Spleen (tissue), 11 donors: ENCODE data around the gene CDKN1A. TPM values are rescaled to one million over a fixed set of nuclear protein-coding genes. Genes with fewer than 3 reads are reported as not detected.

ENCODE experiments used
- DNase-seq: peaks from one replicate; pipeline ENCODE4 v3.0.0-alpha.2; 2020
- H3K27ac ChIP-seq, 8 donors: fragments of 200-600 bp; sonication (generic) in 7 of 8; 1 replicate in 4 of 8; 2 replicates in 4 of 8; pipeline versions ENCODE4 v1.5.0 to v1.8.0; 2016 to 2021; ENCODE audit warnings: inconsistent platforms in 4 of 8, mild to moderate bottlenecking in 4 of 8, moderate library complexity in 1 of 8
- H3K27me3 ChIP-seq, 7 donors: fragments of 200-600 bp; sonication (generic) in 6 of 7; replicated peaks in 1 of 7; 1 replicate in 4 of 7; 2 replicates in 3 of 7; pipeline versions ENCODE4 v1.5.0 to v1.8.0; 2016 to 2021; ENCODE audit warnings: inconsistent platforms in 3 of 7, mild to moderate bottlenecking in 1 of 7
- H3K36me3 ChIP-seq, 6 donors: fragments of 200-600 bp; sonication (generic) in 5 of 6; 1 replicate in 4 of 6; 2 replicates in 2 of 6; pipeline versions ENCODE4 v1.5.0 to v1.8.0; 2016 to 2021; ENCODE audit warnings: inconsistent platforms in 2 of 6
- H3K4me1 ChIP-seq, 6 donors: fragments of 200-600 bp; sonication (generic) in 5 of 6; 1 replicate in 3 of 6; 2 replicates in 3 of 6; pipeline versions ENCODE4 v1.5.0 to v1.8.0; 2016 to 2021; ENCODE audit warnings: inconsistent platforms in 3 of 6
- H3K4me3 ChIP-seq, 8 donors: fragments of 200-600 bp; sonication (generic) in 7 of 8; 1 replicate in 4 of 8; 2 replicates in 4 of 8; pipeline versions ENCODE4 v1.5.0 to v1.8.0; 2016 to 2021; ENCODE audit warnings: inconsistent platforms in 4 of 8, mild to moderate bottlenecking in 4 of 8, moderate library complexity in 2 of 8
- H3K9me3 ChIP-seq, 8 donors: fragments of 200-600 bp; sonication (generic) in 7 of 8; 1 replicate in 4 of 8; 2 replicates in 4 of 8; pipeline versions ENCODE4 v1.5.0 to v1.8.0; 2016 to 2021; ENCODE audit warnings: inconsistent platforms in 4 of 8
- POLR2A ChIP-seq, 3 donors: fragments of 450-650 bp; IDR thresholded peaks; one replicate each; pipeline ENCODE4 v1.5.1; 2017; ENCODE audit warnings: antibody characterized with exemption in 3 of 3, mild to moderate bottlenecking in 1 of 3
- POLR2AphosphoS5 ChIP-seq, 3 donors: sonication (generic); formaldehyde crosslinking; IDR thresholded peaks; one replicate each; pipeline ENCODE4 v1.5.1; 2017; ENCODE audit warnings: antibody characterized with exemption in 3 of 3
- WGBS, 5 donors: extraction: QIAGEN DNeasy Blood & Tissue Kit in 3 of 5; methylation state at CpG; one replicate each; pipeline versions ENCODE4 v1.1.5 to v1.1.7; 2013 to 2018; 5-methylcytosine and 5-hydroxymethylcytosine counted together
- intact Hi-C: fragments of 100-400 bp; cut with DNase I; formaldehyde crosslinking; loops from one replicate; pipeline ENCODE4 v1.15.0; 2023; ENCODE audit warnings: low total_unique reads
- polyA plus RNA-seq, 3 donors: library from polyadenylated mRNA; stranded (reverse); fragments of 200-250 nt; gene quantifications; one replicate each; pipeline ENCODE4 v1.2.1, GENCODE V29; 2013
- total RNA-seq, 7 donors: library from RNA; depleted of rRNA in 3 of 7; stranded (reverse); fragments of >200 nt in 3 of 7; fragmentation: NEBNext Ultra II Directional in 4 of 7; extraction: Animal tissue kit (Norgen Biotek cat#: 25700) in 4 of 7; gene quantifications; one replicate each; pipeline versions ENCODE4 v1.1.0 to v1.2.1, GENCODE V29; 2016 to 2021
- TF ChIP-seq, protein P1 (sequence below), 11 experiments: fragments of 200-600 bp in 7 of 11; fragments of 450-650 bp in 4 of 11; sonication (generic) in 4 of 11; IDR thresholded peaks in 8 of 11; conservative IDR thresholded peaks in 3 of 11; 1 replicate in 7 of 11; 2 replicates in 4 of 11; pipeline versions ENCODE4 v1.4.0 to v1.8.0; 2016 to 2021; ENCODE audit warnings: antibody characterized with exemption in 11 of 11, inconsistent platforms in 4 of 11, mild to moderate bottlenecking in 1 of 11
- donor health status: healthy with polysubstance abuse.
- donor health status: DM: no; HTN: no; CAD: no; lungs with moderate emphysema.
- donor health status: DM: no; HTN: no; CAD: no.
- donor health status: Bipolar disorder and iron deficiency.
- donor health status: healthy.
- donor health status: DM: no; HTN: no; CAD: no.
- donor health status: DM: yes; HTN: yes; CAD: no.

Gene CDKN1A
- total and polyA plus RNA-seq, 10 donors, result 10.7 to 58.5 (median 28.1) TPM

- TF ChIP-seq, protein P1, sequence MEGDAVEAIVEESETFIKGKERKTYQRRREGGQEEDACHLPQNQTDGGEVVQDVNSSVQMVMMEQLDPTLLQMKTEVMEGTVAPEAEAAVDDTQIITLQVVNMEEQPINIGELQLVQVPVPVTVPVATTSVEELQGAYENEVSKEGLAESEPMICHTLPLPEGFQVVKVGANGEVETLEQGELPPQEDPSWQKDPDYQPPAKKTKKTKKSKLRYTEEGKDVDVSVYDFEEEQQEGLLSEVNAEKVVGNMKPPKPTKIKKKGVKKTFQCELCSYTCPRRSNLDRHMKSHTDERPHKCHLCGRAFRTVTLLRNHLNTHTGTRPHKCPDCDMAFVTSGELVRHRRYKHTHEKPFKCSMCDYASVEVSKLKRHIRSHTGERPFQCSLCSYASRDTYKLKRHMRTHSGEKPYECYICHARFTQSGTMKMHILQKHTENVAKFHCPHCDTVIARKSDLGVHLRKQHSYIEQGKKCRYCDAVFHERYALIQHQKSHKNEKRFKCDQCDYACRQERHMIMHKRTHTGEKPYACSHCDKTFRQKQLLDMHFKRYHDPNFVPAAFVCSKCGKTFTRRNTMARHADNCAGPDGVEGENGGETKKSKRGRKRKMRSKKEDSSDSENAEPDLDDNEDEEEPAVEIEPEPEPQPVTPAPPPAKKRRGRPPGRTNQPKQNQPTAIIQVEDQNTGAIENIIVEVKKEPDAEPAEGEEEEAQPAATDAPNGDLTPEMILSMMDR (IDR thresholded peaks at IDR 0.05 in 8 of 11, conservative IDR thresholded peaks at IDR 0.05 in 3 of 11), result no peak
- TF ChIP-seq POLR2A (IDR thresholded peaks at IDR 0.05) (no peak), POLR2AphosphoS5 (IDR thresholded peaks at IDR 0.05) (no peak)
- Histone ChIP-seq H3K9me3 (no peaks in the 10 kb centered on the region), H3K27me3 (no peaks in the 10 kb centered on the region), H3K4me3 (no peak overlapping the region), H3K27ac (no peak overlapping the region), H3K4me1 (peaks cover 15 to 61% (median 49%) of the 10 kb centered on the region in 6 donors), H3K36me3 (peaks cover 0 to 43% (median 16%) of the 10 kb centered on the region in 6 donors)
- WGBS, 5 donors, result 75 to 91% (median 84%) methylated on average over 5 of the region's 5 CpGs
- intact Hi-C loops, result no loop called here
- DNase-seq, result no peak
Observed at GRCh38 chr6:36688739-36689075, 10.2 kb downstream of the CDKN1A start.

DNA sequence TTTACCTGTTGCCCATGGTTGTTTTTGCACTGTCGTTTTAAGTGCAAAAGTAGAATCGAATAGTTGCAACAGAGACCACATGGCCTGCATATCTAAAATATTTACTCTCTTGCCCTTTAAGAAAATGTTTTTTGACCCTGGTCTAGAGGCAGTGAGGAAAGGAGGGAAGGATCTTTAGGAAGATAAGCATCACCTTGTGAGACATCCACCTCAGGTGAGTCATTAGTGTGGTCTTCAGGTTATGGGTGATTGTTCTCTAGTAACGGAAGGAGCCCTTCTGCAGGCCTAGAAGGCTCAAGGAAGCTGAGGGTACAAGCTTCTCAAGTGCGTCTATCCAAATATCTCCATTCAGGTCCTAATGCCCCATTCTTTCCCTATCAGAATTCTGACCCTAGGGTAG is 12.5 kb downstream of the CDKN1A start:
- TF ChIP-seq POLR2AphosphoS5 (IDR thresholded peaks at IDR 0.05) (no peak), POLR2A (IDR thresholded peaks at IDR 0.05) (no peak)
- TF ChIP-seq, protein P1 (IDR thresholded peaks at IDR 0.05 in 8 of 11, conservative IDR thresholded peaks at IDR 0.05 in 3 of 11), result no peak
- intact Hi-C loops, result loop anchor here (5.0 kb wide), 1 partner anchor 66 kb away; no protein-coding TSS in a partner anchor
- Histone ChIP-seq H3K27me3 (no peaks in the 10 kb centered on the region), H3K27ac (peak overlapping the region in 3 of 8 donors; percentile 74 to 89 (median 78)), H3K36me3 (peaks cover 0 to 20% (median 8%) of the 10 kb centered on the region in 6 donors), H3K4me3 (no peak overlapping the region), H3K4me1 (peaks cover 14 to 39% (median 27%) of the 10 kb centered on the region in 6 donors), H3K9me3 (no peaks in the 10 kb centered on the region)
- no peak for DNase-seq
- 91 to 95% (median 93%) methylated on average over 4 of the region's 4 CpGs for WGBS, 5 donors

DNA sequence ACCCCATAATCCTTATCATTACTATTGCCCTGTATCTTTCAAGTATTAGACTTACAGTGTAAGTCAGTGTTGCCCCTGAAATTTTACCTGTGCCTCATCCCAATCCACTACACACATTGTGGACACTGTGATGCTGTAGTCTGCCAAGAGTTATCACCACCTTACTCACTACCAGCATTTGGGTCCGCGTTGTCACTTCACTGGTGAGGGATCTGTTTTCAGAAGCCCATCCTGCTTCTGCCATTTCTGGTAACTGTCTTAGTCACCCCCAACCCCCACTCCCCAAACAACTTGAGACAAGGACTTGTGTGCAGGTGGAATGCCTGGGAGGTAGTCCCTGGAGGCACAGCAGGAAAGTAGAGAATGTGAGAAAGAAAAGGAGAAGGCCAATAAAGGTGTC is 13.1 kb downstream of the CDKN1A start:
- intact Hi-C loops, result loop anchor here (5.0 kb wide), 1 partner anchor 66 kb away; no protein-coding TSS in a partner anchor
- TF ChIP-seq, protein P1 (IDR thresholded peaks at IDR 0.05 in 8 of 11, conservative IDR thresholded peaks at IDR 0.05 in 3 of 11), result no peak
- no peak for TF ChIP-seq POLR2A (IDR thresholded peaks at IDR 0.05)
- no peak for TF ChIP-seq POLR2AphosphoS5 (IDR thresholded peaks at IDR 0.05)
- Histone ChIP-seq H3K27me3 (no peaks in the 10 kb centered on the region), H3K4me3 (peak overlapping the region in 1 of 8 donors; percentile 11), H3K9me3 (no peaks in the 10 kb centered on the region), H3K27ac (peak overlapping the region; percentile 40 to 89 (median 72)), H3K4me1 (peaks cover 12 to 34% (median 21%) of the 10 kb centered on the region in 6 donors), H3K36me3 (peaks cover 0 to 14% (median 3%) of the 10 kb centered on the region in 6 donors)
- no peak for DNase-seq
- 90 to 100% (median 96%) methylated on average over 2 of the region's 2 CpGs for WGBS, 5 donors

- intact Hi-C loops, result loop anchor here (5.0 kb wide), 1 partner anchor 65 kb away; no protein-coding TSS in a partner anchor
- DNase-seq, result peak; percentile 92
- Histone ChIP-seq H3K36me3 (peaks cover 0 to 8% (median 0%) of the 10 kb centered on the region in 6 donors), H3K27me3 (no peaks in the 10 kb centered on the region), H3K4me1 (peaks cover 12 to 36% (median 21%) of the 10 kb centered on the region in 6 donors), H3K27ac (peak overlapping the region; percentile 40 to 89 (median 72)), H3K9me3 (no peaks in the 10 kb centered on the region), H3K4me3 (peak overlapping the region in 1 of 8 donors; percentile 11)
- TF ChIP-seq POLR2AphosphoS5 (IDR thresholded peaks at IDR 0.05) (peak in 2 of 3 donors; percentile 53 to 55), POLR2A (IDR thresholded peaks at IDR 0.05) (no peak)
- TF ChIP-seq, protein P1 (IDR thresholded peaks at IDR 0.05 in 8 of 11, conservative IDR thresholded peaks at IDR 0.05 in 3 of 11), result no peak
- 13 to 16% (median 14%) methylated on average over 3 of the region's 3 CpGs for WGBS, 5 donors
Observed at GRCh38 chr6:36692220-36692619, 13.7 kb downstream of the CDKN1A start.
